Common myeloid progenitor, CD34-positive (primary cell): Measurements from ENCODE around the gene BEX3.
"Not testable (repeated sequence)": the region's sequence is repeated elsewhere in the genome, so short reads cannot be mapped to it uniquely, and the experiment has no call there.

Experiments used
- CTCF ChIA-PET: fragments of 350-600 bp; sonication (Branson Sonifier 250); formaldehyde crosslinking; loops from one replicate; lab custom pipeline; 2021; ENCODE audit warnings: antibody characterized with exemption; lab: Charles Lee
- POLR2A ChIA-PET: fragments of 350-600 bp; sonication (Branson Sonifier 250); formaldehyde crosslinking; loops from one replicate; lab custom pipeline; 2021; ENCODE audit warnings: antibody characterized with exemption; lab: Charles Lee
- DNase-seq, 3 donors: peaks; one replicate each; pipeline versions ENCODE4 v3.0.0 to v3.0.0-alpha.2; 2013
- H3K27ac ChIP-seq, 2 experiments: 1 replicate in 1 of 2; 2 replicates in 1 of 2; pipeline ENCODE4 v1.7.0; 2013; ENCODE audit warnings: inconsistent platforms in 2 of 2, low read length in 2 of 2, mild to moderate bottlenecking in 2 of 2, low read depth in 1 of 2, moderate library complexity in 1 of 2; ENCODE audit not compliant: severe bottlenecking in 2 of 2, insufficient read depth in 1 of 2, poor library complexity in 1 of 2
- H3K27me3 ChIP-seq, 5 experiments: replicated peaks in 2 of 5; 1 replicate in 3 of 5; 2 replicates in 2 of 5; pipeline versions ENCODE4 v1.6.1 to v1.7.0; 2013; ENCODE audit warnings: low read length in 4 of 5, mild to moderate bottlenecking in 2 of 5, moderate library complexity in 2 of 5, inconsistent platforms in 1 of 5; ENCODE audit not compliant: insufficient read depth in 5 of 5, control insufficient read depth in 4 of 5
- H3K36me3 ChIP-seq, 4 experiments: 1 replicate in 2 of 4; 2 replicates in 2 of 4; pipeline versions ENCODE4 v1.6.1 to v1.7.0; 2013; ENCODE audit warnings: low read length in 3 of 4, control low read depth in 1 of 4, mild to moderate bottlenecking in 1 of 4; ENCODE audit not compliant: control insufficient read depth in 4 of 4, insufficient read depth in 4 of 4
- H3K4me1 ChIP-seq, 4 experiments: 1 replicate in 3 of 4; 2 replicates in 1 of 4; pipeline versions ENCODE4 v1.6.1 to v1.7.1; 2013; ENCODE audit warnings: low read length in 3 of 4, mild to moderate bottlenecking in 3 of 4, control low read depth in 1 of 4, inconsistent platforms in 1 of 4, moderate library complexity in 1 of 4; ENCODE audit not compliant: control insufficient read depth in 4 of 4, insufficient read depth in 4 of 4; ENCODE audit errors: control extremely low read depth in 1 of 4
- H3K4me3 ChIP-seq, 7 experiments: 1 replicate in 4 of 7; 2 replicates in 3 of 7; pipeline versions ENCODE4 v1.5.1 to v1.7.0; 2013; ENCODE audit warnings: mild to moderate bottlenecking in 7 of 7, low read length in 6 of 7, moderate library complexity in 6 of 7, inconsistent platforms in 2 of 7, low read depth in 2 of 7, control low read depth in 1 of 7; ENCODE audit not compliant: insufficient read depth in 4 of 7, control insufficient read depth in 1 of 7; ENCODE audit errors: extremely low read depth in 1 of 7
- H3K9me3 ChIP-seq, 5 experiments: 1 replicate in 4 of 5; 2 replicates in 1 of 5; pipeline versions ENCODE4 v1.6.1 to v1.7.1; 2013; ENCODE audit warnings: low read length in 4 of 5, mild to moderate bottlenecking in 2 of 5, inconsistent platforms in 1 of 5, low read depth in 1 of 5, moderate library complexity in 1 of 5; ENCODE audit not compliant: control insufficient read depth in 4 of 5, insufficient read depth in 2 of 5; ENCODE audit errors: control extremely low read depth in 1 of 5
- WGBS: methylation state at CpG from one replicate; pipeline ENCODE4 v1.1.5; 2013; ENCODE audit not compliant: insufficient coverage; 5-methylcytosine and 5-hydroxymethylcytosine counted together

The BEX3 gene

GRCh38 chrX:103347682-103348397 lies 28.5 kb upstream of the BEX3 start:
- ChIA-PET CTCF (no interaction called here), POLR2A (no interaction called here)
- Histone ChIP-seq H3K27me3 (peaks cover 0 to 5% (median 0%) of the 10 kb centered on the region in 5 experiments), H3K36me3 (no peaks in the 10 kb centered on the region), H3K27ac (no peak overlapping the region), H3K9me3 (peaks cover 0 to 2% (median 0%) of the 10 kb centered on the region in 5 experiments), H3K4me3 (no peak overlapping the region), H3K4me1 (peaks cover 0 to 4% (median 1%) of the 10 kb centered on the region in 4 experiments)
- DNase-seq: no peak
- WGBS: 74% methylated on average over 29 of the region's 29 CpGs

GRCh38 chrX:103356130-103356798 lies 20.1 kb upstream of the BEX3 start, which contains the start of gene TCEAL9:
TCEAL9 (plus strand) TSS chrX:103356506; CDS start chrX:103357685, 1,179 bp downstream.
- peaks cover 0 to 14% (median 0%) of the 10 kb centered on the region in 5 experiments for H3K27me3 ChIP-seq
- H3K9me3 ChIP-seq: peaks cover 0 to 2% (median 0%) of the 10 kb centered on the region in 5 experiments
- no peaks in the 10 kb centered on the region for H3K36me3 ChIP-seq
- H3K27ac ChIP-seq: peak within 1 kb of the TSS; percentile 61 to 88
- WGBS: 22% methylated on average over 10 of the region's 18 CpGs
- H3K4me1 ChIP-seq: peaks cover 0 to 12% (median 2%) of the 10 kb centered on the region in 4 experiments
- peak; percentile 46 to 66 (median 51) for DNase-seq
- CTCF ChIA-PET: interaction anchor here (0.6 to 1.9 kb wide), 4 partner anchors 13 to 126 kb away, joined by 3 to 4 read pairs (median 4); no protein-coding TSS in a partner anchor
- H3K4me3 ChIP-seq: peak within 1 kb of the TSS; percentile 60 to 90 (median 79)
- POLR2A ChIA-PET: no interaction called here

- WGBS: 25% methylated on average over 9 of the region's 13 CpGs
- H3K4me3 ChIP-seq: peak overlapping the region; percentile 60 to 90 (median 79)
- H3K36me3 ChIP-seq: no peaks in the 10 kb centered on the region
- H3K4me1 ChIP-seq: peaks cover 0 to 12% (median 3%) of the 10 kb centered on the region in 4 experiments
- peak overlapping the region; percentile 61 to 88 for H3K27ac ChIP-seq
- H3K9me3 ChIP-seq: peaks cover 0 to 2% (median 0%) of the 10 kb centered on the region in 5 experiments
- peak in 1 of 3 donors; percentile 9 for DNase-seq
- POLR2A ChIA-PET: no interaction called here
- CTCF ChIA-PET: interaction anchor here (1.3 to 1.9 kb wide), 3 partner anchors 13 to 15 kb away, joined by 3 to 4 read pairs (median 4); no protein-coding TSS in a partner anchor
- peaks cover 0 to 14% (median 0%) of the 10 kb centered on the region in 5 experiments for H3K27me3 ChIP-seq
These were observed 19.5 kb upstream of the BEX3 start for GRCh38 chrX:103356858-103357257.

DNA sequence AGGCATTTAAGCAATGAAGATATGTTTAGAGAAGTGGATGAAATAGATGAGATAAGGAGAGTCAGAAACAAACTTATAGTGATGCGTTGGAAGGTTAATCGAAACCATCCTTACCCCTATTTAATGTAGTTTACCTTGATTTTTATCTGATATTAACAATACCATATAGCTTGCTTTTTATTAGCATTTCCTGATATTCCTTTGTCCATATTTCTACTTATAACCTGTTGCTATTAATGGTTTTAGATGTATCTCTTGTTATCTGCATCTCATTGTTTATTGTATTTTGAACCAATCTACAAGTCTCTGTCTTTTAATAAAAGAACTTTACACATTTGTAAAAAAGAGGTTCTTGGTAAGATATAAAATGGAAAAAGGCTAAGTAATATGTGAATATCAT lies 18.5 kb upstream of the BEX3 start:
- peaks cover 0 to 14% (median 0%) of the 10 kb centered on the region in 5 experiments for H3K27me3 ChIP-seq
- no peak overlapping the region for H3K27ac ChIP-seq
- POLR2A ChIA-PET: no interaction called here
- CTCF ChIA-PET: no interaction called here
- DNase-seq: no peak
- peak overlapping the region in 1 of 7 experiments; percentile 87 for H3K4me3 ChIP-seq
- no peaks in the 10 kb centered on the region for H3K9me3 ChIP-seq
- H3K36me3 ChIP-seq: no peaks in the 10 kb centered on the region
- peaks cover 0 to 12% (median 3%) of the 10 kb centered on the region in 4 experiments for H3K4me1 ChIP-seq
- no CpG with 5 or more reads among the region's 2 CpGs for WGBS

DNA sequence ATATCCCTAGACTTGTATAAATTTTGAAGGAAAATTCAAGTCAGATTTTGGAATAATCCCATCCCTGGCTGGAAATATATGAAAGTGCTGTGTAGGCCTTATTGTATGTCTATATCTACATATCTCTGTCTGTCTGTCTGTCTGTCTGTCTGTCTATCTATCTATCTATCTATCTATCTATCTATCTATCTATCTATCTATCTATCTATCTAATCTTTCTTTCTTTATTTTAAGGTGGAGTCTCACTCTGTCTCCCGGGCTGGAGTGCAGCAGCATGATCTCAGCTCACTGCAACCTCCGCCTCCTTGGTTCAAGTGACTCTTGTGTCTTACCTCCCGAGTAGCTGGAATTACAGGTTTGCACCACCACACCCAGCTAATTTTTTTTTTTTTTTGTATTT lies 16.7 kb upstream of the BEX3 start:
- WGBS: 80% methylated on average over 1 of the region's 3 CpGs
- H3K4me3 ChIP-seq, H3K9me3 ChIP-seq, POLR2A ChIA-PET, H3K27ac ChIP-seq, H3K36me3 ChIP-seq, DNase-seq, CTCF ChIA-PET: not testable (repeated sequence)
- H3K27me3 ChIP-seq: peaks cover 0 to 14% (median 0%) of the 10 kb centered on the region in 5 experiments
- peaks cover 0 to 12% (median 3%) of the 10 kb centered on the region in 4 experiments for H3K4me1 ChIP-seq

DNA sequence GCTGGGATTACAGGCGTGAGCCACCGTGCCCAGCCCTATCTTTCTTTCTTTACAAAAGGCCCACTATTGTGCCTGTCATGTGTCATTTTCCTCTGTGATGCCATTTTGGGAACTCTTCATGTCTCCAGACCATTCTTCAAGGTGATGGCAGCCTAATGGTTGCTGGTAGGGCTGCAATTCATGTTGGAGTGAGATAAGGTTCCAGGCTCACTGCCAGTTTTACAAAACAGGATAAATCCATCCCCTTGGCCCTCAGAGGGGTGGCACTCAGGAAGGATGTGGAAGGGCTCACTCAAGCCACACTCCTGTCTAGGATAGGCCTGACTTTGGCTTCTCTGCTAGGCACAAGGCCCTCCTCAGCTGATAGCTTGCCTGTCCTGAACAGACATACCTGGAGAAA lies 16.2 kb upstream of the BEX3 start:
- Histone ChIP-seq H3K27me3 (peaks cover 0 to 14% (median 0%) of the 10 kb centered on the region in 5 experiments), H3K36me3 (no peaks in the 10 kb centered on the region), H3K9me3 (no peaks in the 10 kb centered on the region), H3K27ac (no peak overlapping the region), H3K4me3 (no peak overlapping the region), H3K4me1 (peaks cover 0 to 12% (median 3%) of the 10 kb centered on the region in 4 experiments)
- ChIA-PET POLR2A (no interaction called here), CTCF (interaction anchor here (0.7 kb wide), 1 partner anchor 588 kb away, joined by 3 read pairs; no protein-coding TSS in a partner anchor)
- WGBS: no CpG with 5 or more reads among the region's 2 CpGs
- DNase-seq: peak; percentile 47 to 85 (median 76)
